Putamen (tissue), 1 donor: ENCODE data around the gene TSR3.
"Not testable (repeated sequence)": the region's sequence is repeated elsewhere in the genome, so short reads cannot be mapped to it uniquely, and the experiment has no call there.

Experiments used
- DNase-seq: peaks from one replicate; pipeline ENCODE4 v3.0.0-alpha.2; 2016; ENCODE audit warnings: low spot score

The TSR3 gene

GRCh38 chr16:1337486-1337885, 14.2 kb downstream of the TSR3 start:
- DNase-seq, result no peak

- DNase-seq, result no peak
These were observed 15.1 kb downstream of the TSR3 start for GRCh38 chr16:1336619-1337018.

- DNase-seq, result no peak
These were observed 15.7 kb downstream of the TSR3 start for GRCh38 chr16:1335996-1336395.

- DNase-seq, result no peak
These were observed 16.3 kb downstream of the TSR3 start for GRCh38 chr16:1335211-1335971.

- no peak for DNase-seq
These were observed 16.9 kb downstream of the TSR3 start for GRCh38 chr16:1334739-1335138.

- no peak for DNase-seq
These were observed 17.6 kb downstream of the TSR3 start for GRCh38 chr16:1333854-1334700.

- DNase-seq, result no peak
These were observed 18.4 kb downstream of the TSR3 start, which contains the start of gene BAIAP3 for GRCh38 chr16:1333149-1333812. TSS of gene BAIAP3 (plus strand) at chr16:1333645. CDS start at chr16:1338550, 4,905 bp downstream.

GRCh38 chr16:1332618-1333148, 19.0 kb downstream of the TSR3 start:
- DNase-seq, result no peak

GRCh38 chr16:1331712-1332617, 19.7 kb downstream of the TSR3 start:
- no peak for DNase-seq

GRCh38 chr16:1330931-1331711, 20.6 kb downstream of the TSR3 start:
- DNase-seq, result no peak

- DNase-seq, result no peak
These were observed 21.3 kb downstream of the TSR3 start for GRCh38 chr16:1330260-1330914.

- DNase-seq, result not testable (repeated sequence)
These were observed 22.7 kb downstream of the TSR3 start for GRCh38 chr16:1328961-1329360.

- DNase-seq, result not testable (repeated sequence)
These were observed 23.5 kb downstream of the TSR3 start for GRCh38 chr16:1328136-1328535.

GRCh38 chr16:1327619-1327947, 24.1 kb downstream of the TSR3 start:
- DNase-seq, result no peak

- DNase-seq, result no peak
These were observed 24.6 kb downstream of the TSR3 start for GRCh38 chr16:1326946-1327618.

- DNase-seq, result no peak
These were observed 25.3 kb downstream of the TSR3 start for GRCh38 chr16:1326391-1326790.

- DNase-seq, result no peak
These were observed 25.9 kb downstream of the TSR3 start for GRCh38 chr16:1325673-1326371.

- no peak for DNase-seq
These were observed 26.4 kb downstream of the TSR3 start for GRCh38 chr16:1325261-1325660.

GRCh38 chr16:1324286-1324826, 27.3 kb downstream of the TSR3 start:
- no peak for DNase-seq
